GM10266 (cell line): ENCODE results near the gene GALNT7.

Source experiments
- DNase-seq: peaks from one replicate; pipeline ENCODE4 v3.0.0; 2012; ENCODE audit errors: extremely low spot score
- CTCF ChIP-seq: IDR thresholded peaks from 2 replicates; pipeline ENCODE4 v1.5.1; 2012; ENCODE audit warnings: mild to moderate bottlenecking, low read depth; ENCODE audit not compliant: control insufficient read depth, insufficient read depth; ENCODE audit errors: missing control alignments

GALNT7 gene

GRCh38 chr4:173269280-173269679, 100.7 kb downstream of the GALNT7 start:
- TF ChIP-seq CTCF: no peak
- DNase-seq: no peak

- no peak for TF ChIP-seq CTCF
- no peak for DNase-seq
Observed at GRCh38 chr4:173270312-173271027, 101.9 kb downstream of the GALNT7 start.

- no peak for TF ChIP-seq CTCF
- no peak for DNase-seq
Observed at GRCh38 chr4:173272314-173272713, 103.7 kb downstream of the GALNT7 start.

- DNase-seq: no peak
- TF ChIP-seq CTCF: no peak
Observed at GRCh38 chr4:173272996-173273395, 104.4 kb downstream of the GALNT7 start.

GRCh38 chr4:173273941-173274340, 105.3 kb downstream of the GALNT7 start:
- TF ChIP-seq CTCF: no peak
- DNase-seq: no peak

GRCh38 chr4:173274744-173275143, 106.1 kb downstream of the GALNT7 start:
- no peak for DNase-seq
- TF ChIP-seq CTCF: no peak

- DNase-seq: no peak
- TF ChIP-seq CTCF: no peak
Observed at GRCh38 chr4:173275150-173275549, 106.5 kb downstream of the GALNT7 start.
